HCT116 (cell line): ENCODE data around the gene TTC1. TPM values are rescaled to one million over a fixed set of nuclear protein-coding genes. Genes with fewer than 3 reads are reported as not detected.

Experiments used
- ATAC-seq: fragments of 200-7000 bp; cut with Tn5 transposase; 2 replicates; pipeline ENCODE4 v1.9.1; 2020; ENCODE audit warnings: mild to moderate bottlenecking, moderate library complexity
- BruUV-seq: library from RNA; stranded (reverse); fragments of 400-500 nt; replicated peaks from 2 replicates; lab custom pipeline; 2021; lab: Mats Ljungman, UMichigan
- CTCF ChIA-PET: fragments of 300-600 bp; sonication (Branson Sonifier 250); formaldehyde crosslinking; loops from one replicate; lab custom pipeline; 2021; ENCODE audit warnings: antibody characterized with exemption; lab: Charles Lee
- POLR2A ChIA-PET: fragments of 300-600, 350-600 bp; sonication (Branson Sonifier 250); formaldehyde crosslinking; loops from one replicate; lab custom pipeline; 2021; ENCODE audit warnings: antibody characterized with exemption; lab: Charles Lee
- RAD21 ChIA-PET, 2 experiments: fragments of 300-600 bp; sonication (Branson Sonifier 250); formaldehyde crosslinking; loops; one replicate each; lab custom pipeline; 2023; ENCODE audit warnings: low total read pairs in 2 of 2; ENCODE audit not compliant: uncharacterized antibody in 2 of 2, unreplicated experiment in 2 of 2, low non-redundant PET in 1 of 2; lab: Charles Lee
- DNase-seq: peaks from one replicate; pipeline ENCODE4 v3.0.0-alpha.2; 2010; ENCODE audit warnings: low read depth, low spot score
- H2AFZ ChIP-seq: fragments of 200-600 bp; shearing (Covaris generic), sonication (generic); 2 replicates; pipeline ENCODE4 v1.6.1; 2017; ENCODE audit warnings: low read depth, mixed run types, mixed read lengths, antibody characterized with exemption, low read length; ENCODE audit not compliant: poor library complexity, severe bottlenecking
- H3K27ac ChIP-seq: 2 replicates; pipeline ENCODE4 v1.5.1; 2012; ENCODE audit warnings: low read depth, low read length
- H3K27me3 ChIP-seq: fragments of 200-600 bp; sonication (generic); 2 replicates; pipeline ENCODE4 v1.6.1; 2016; ENCODE audit warnings: mixed run types, low read length, mixed read lengths; ENCODE audit not compliant: insufficient read depth
- H3K36me3 ChIP-seq, 2 experiments: fragments of 200-500 bp in 1 of 2; fragments of 200-600 bp in 1 of 2; sonication (Bioruptor generic) in 1 of 2; sonication (generic) in 1 of 2; 2 replicates each; pipeline versions ENCODE4 v1.5.1 to v1.6.1; 2014 to 2016; ENCODE audit warnings: low read length in 2 of 2, inconsistent platforms in 1 of 2, mixed read lengths in 1 of 2, mixed run types in 1 of 2; ENCODE audit not compliant: insufficient read depth in 2 of 2, control insufficient read depth in 1 of 2
- H3K4me1 ChIP-seq, 2 experiments: fragments of 200-600 bp in 1 of 2; sonication (generic) in 1 of 2; 2 replicates each; pipeline versions ENCODE4 v1.5.1 to v1.6.1; 2012 to 2017; ENCODE audit warnings: low read length in 2 of 2, inconsistent platforms in 1 of 2, mild to moderate bottlenecking in 1 of 2, mixed read lengths in 1 of 2, mixed run types in 1 of 2, moderate library complexity in 1 of 2; ENCODE audit not compliant: insufficient read depth in 2 of 2, control insufficient read depth in 1 of 2
- H3K4me2 ChIP-seq: fragments of 200-600 bp; sonication (generic); 2 replicates; pipeline ENCODE4 v1.6.1; 2017; ENCODE audit warnings: mixed run types, low read length, mixed read lengths
- H3K4me3 ChIP-seq, 2 experiments: fragments of 200-600 bp in 1 of 2; sonication (generic) in 1 of 2; replicated peaks in 1 of 2; 2 replicates each; pipeline ENCODE4 v1.5.1; 2011 to 2016; ENCODE audit warnings: low read length in 2 of 2, control low read depth in 1 of 2, low read depth in 1 of 2, mild to moderate bottlenecking in 1 of 2, mixed read lengths in 1 of 2, mixed run types in 1 of 2
- H3K79me2 ChIP-seq: fragments of 200-600 bp; sonication (generic); 2 replicates; pipeline ENCODE4 v1.6.1; 2017; ENCODE audit warnings: mild to moderate bottlenecking, mixed run types, low read length, moderate library complexity, mixed read lengths; ENCODE audit not compliant: insufficient read depth
- H3K9ac ChIP-seq: fragments of 200-600 bp; sonication (generic); 2 replicates; pipeline ENCODE4 v1.6.1; 2016; ENCODE audit warnings: low read length, mixed read lengths
- H3K9me2 ChIP-seq: fragments of 200-600 bp; sonication (generic), shearing (Covaris generic); 2 replicates; pipeline ENCODE4 v1.6.1; 2017; ENCODE audit warnings: mixed run types, mild to moderate bottlenecking, moderate library complexity; ENCODE audit not compliant: insufficient read depth
- H3K9me3 ChIP-seq, 2 experiments: fragments of 200-500 bp in 1 of 2; fragments of 200-600 bp in 1 of 2; sonication (Bioruptor generic) in 1 of 2; sonication (generic) in 1 of 2; 2 replicates each; pipeline ENCODE4 v1.6.1; 2014 to 2017; ENCODE audit warnings: low read length in 2 of 2, mixed read lengths in 2 of 2, inconsistent platforms in 1 of 2, low read depth in 1 of 2, mild to moderate bottlenecking in 1 of 2, mixed run types in 1 of 2, moderate library complexity in 1 of 2; ENCODE audit not compliant: control insufficient read depth in 1 of 2, insufficient read depth in 1 of 2
- H4K20me1 ChIP-seq: fragments of 200-600 bp; sonication (generic), shearing (Covaris generic); 2 replicates; pipeline ENCODE4 v1.6.1; 2017; ENCODE audit warnings: mixed run types, mild to moderate bottlenecking, moderate library complexity; ENCODE audit not compliant: insufficient read depth
- POLR2AphosphoS5 ChIP-seq: IDR thresholded peaks from 2 replicates; pipeline ENCODE4 v1.6.1; 2011; ENCODE audit warnings: mild to moderate bottlenecking, low read depth, low read length, moderate library complexity
- RAD21 ChIP-seq: IDR thresholded peaks from 2 replicates; pipeline ENCODE4 v1.6.1; 2012; ENCODE audit warnings: low read depth, mild to moderate bottlenecking
- ZFX ChIP-seq: fragments of 450-650 bp; IDR thresholded peaks from 2 replicates; pipeline ENCODE4 v1.6.1; 2017
- ZNF274 ChIP-seq: fragments of 200-500 bp; sonication (Bioruptor generic); IDR thresholded peaks from 2 replicates; pipeline ENCODE4 v1.6.1; 2014; ENCODE audit warnings: mild to moderate bottlenecking, low read depth, low read length, inconsistent platforms
- intact Hi-C: fragments of 100-400 bp; cut with micrococcal nuclease; formaldehyde crosslinking; loops from 2 replicates; pipeline ENCODE4 v1.10.0; 2022
- total RNA-seq: library from RNA; stranded (reverse); gene quantifications from one replicate; pipeline ENCODE4 v1.2.1, GENCODE V29; 2021; ENCODE audit not compliant: unreplicated experiment

Gene TTC1
- total RNA-seq, 1 experiment from 2014 or later = 48.1 TPM

DNA sequence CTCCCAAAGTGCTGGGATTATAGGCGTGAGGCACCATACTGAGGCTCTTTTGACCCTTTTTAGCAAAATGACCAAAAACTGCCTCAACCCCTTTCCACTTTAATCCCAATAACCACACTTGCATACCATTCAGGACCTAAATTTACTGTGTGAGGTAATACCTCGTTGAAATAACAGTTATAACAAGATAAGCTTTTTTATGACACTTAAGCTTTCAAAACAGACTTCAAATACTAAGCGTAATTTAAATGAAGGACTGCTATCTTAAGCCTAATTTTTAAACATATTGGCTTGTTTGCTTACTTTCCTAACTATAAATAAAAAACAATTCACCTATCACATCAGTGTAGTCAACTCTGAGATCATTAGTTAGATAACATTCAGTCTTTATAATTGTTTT is 72.6 kb downstream of the TTC1 start:
- H3K27me3 ChIP-seq = no peaks in the 10 kb centered on the region
- CTCF ChIA-PET = interaction anchor here (1.0 to 3.1 kb wide), 14 partner anchors 8 to 500 kb away, joined by 3 to 34 read pairs (median 7); no protein-coding TSS in a partner anchor
- no peak overlapping the region for H3K27ac ChIP-seq
- RAD21 ChIA-PET = interaction anchor here in 1 of 2 experiments (0.7 kb wide), 2 partner anchors 7 to 264 kb away, joined by 3 to 6 read pairs; no protein-coding TSS in a partner anchor
- H3K4me2 ChIP-seq = no peak overlapping the region
- H3K4me1 ChIP-seq = peaks cover 0 to 12% of the 10 kb centered on the region in 2 experiments; a peak in 2 of 4 replicates
- no peak for ATAC-seq
- BruUV-seq = no TSS peak
- TF ChIP-seq POLR2AphosphoS5 = no peak
- no peak for TF ChIP-seq ZFX
- no peak overlapping the region for H3K9ac ChIP-seq
- no peak overlapping the region for H3K4me3 ChIP-seq
- H3K9me3 ChIP-seq = no peaks in the 10 kb centered on the region
- no peak for DNase-seq
- POLR2A ChIA-PET = interaction anchor here (1.0 kb wide), 2 partner anchors 264 to 340 kb away, joined by 3 to 5 read pairs; no protein-coding TSS in a partner anchor
- intact Hi-C loops = loop anchor here (2.0 kb wide), 1 partner anchor 309 kb away; no protein-coding TSS in a partner anchor
- H2AFZ ChIP-seq = no peak overlapping the region
- no peaks in the 10 kb centered on the region for H3K9me2 ChIP-seq
- H3K36me3 ChIP-seq = no peaks in the 10 kb centered on the region
- H4K20me1 ChIP-seq = no peaks in the 10 kb centered on the region
- no peaks in the 10 kb centered on the region for H3K79me2 ChIP-seq

DNA sequence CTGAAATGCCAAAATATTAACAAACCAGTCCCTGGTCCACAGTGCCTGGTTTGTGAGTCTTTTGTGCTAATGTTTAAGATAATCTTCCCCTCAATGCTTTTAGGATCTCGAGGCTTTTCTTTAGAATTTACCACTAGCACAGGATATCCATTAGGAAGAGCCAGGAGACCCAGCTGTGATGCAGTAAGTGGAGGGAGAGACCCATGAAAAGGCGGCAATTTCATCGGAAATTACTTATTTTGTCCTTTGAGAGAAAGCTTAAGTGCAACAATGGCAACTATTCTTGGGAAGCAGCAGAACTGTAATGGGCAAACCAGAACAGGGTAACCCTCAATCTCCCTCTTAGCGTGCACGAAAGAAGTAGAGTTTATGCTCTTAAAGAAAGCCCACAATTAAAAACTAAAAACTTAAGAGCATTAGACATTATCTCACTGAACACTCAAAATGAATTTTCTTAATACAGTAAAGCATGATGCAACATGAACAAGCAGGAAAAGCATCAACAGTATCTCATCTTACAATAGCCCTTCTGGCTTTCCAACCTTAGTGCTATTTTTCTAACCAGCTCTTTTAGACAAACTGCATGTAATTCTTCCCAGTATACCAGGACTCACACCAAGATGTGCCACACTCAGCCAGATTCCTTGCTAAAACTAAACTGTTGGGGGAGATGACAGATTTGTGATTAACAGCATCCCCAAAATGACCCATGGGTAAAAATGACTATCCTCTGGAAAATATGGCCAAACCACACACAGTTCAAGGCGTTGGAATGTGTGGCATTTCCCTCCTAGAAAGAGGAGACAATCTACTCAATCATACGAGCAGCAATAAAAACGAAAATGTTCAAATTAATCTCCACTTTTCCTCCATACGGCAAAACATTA is 73.9 kb downstream of the TTC1 start:
- Histone ChIP-seq H3K36me3 (no peaks in the 10 kb centered on the region), H3K4me1 (peaks cover 0 to 12% of the 10 kb centered on the region in 2 experiments; a peak in 2 of 4 replicates), H3K27me3 (no peaks in the 10 kb centered on the region), H3K9ac (no peak overlapping the region), H3K9me2 (no peaks in the 10 kb centered on the region), H3K4me2 (peak overlapping the region; percentile 23), H3K9me3 (no peaks in the 10 kb centered on the region), H3K27ac (no peak overlapping the region), H3K79me2 (no peaks in the 10 kb centered on the region), H2AFZ (no peak overlapping the region), H4K20me1 (no peaks in the 10 kb centered on the region), H3K4me3 (no peak overlapping the region)
- intact Hi-C loops = no loop called here
- DNase-seq = no peak
- ATAC-seq = no peak
- no TSS peak for BruUV-seq
- TF ChIP-seq ZNF274 (no peak), RAD21 (no peak)
- POLR2A ChIA-PET = no interaction called here
- RAD21 ChIA-PET = no interaction called here
- CTCF ChIA-PET = no interaction called here
